Adrenal gland (tissue), 5 donors: ENCODE measurements around the gene INSYN2A.

Source experiments
- POLR2A ChIP-seq, 2 donors: fragments of 450-650 bp; IDR thresholded peaks; one replicate each; pipeline ENCODE4 v1.6.1; 2017; ENCODE audit warnings: antibody characterized with exemption in 2 of 2, mild to moderate bottlenecking in 2 of 2, moderate library complexity in 1 of 2
- TF ChIP-seq, protein P1 (sequence below), 6 experiments: fragments of 450-650 bp in 4 of 6; fragments of 200-600 bp in 2 of 6; sonication (generic) in 1 of 6; IDR thresholded peaks; 1 replicate in 5 of 6; 2 replicates in 1 of 6; pipeline versions ENCODE4 v1.5.1 to v1.8.0; 2016 to 2021; ENCODE audit warnings: antibody characterized with exemption in 6 of 6, mild to moderate bottlenecking in 2 of 6, moderate library complexity in 1 of 6
- donor health status: DM: no; HTN: no; CAD: no.

DNA sequence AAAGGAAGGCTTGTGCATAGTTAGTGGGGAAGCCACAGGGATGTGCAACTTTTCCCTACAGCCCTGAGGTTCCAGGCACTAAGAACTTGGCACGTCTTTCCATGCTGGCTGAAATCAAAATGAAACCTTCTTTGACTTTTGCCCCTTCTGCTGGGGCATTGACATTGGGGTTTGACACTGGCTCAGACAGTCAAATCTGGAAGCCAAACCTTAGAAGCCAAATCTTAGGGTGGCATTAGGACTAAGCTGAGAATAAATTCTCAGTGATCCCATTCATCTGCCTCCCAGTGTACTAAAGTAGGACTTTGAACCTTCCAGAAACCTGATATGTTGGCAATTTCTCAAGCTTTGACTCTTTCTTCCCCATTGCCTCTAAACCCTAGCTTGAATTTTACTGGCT, 31.3 kb upstream of the INSYN2A start:
- TF ChIP-seq, protein P1, sequence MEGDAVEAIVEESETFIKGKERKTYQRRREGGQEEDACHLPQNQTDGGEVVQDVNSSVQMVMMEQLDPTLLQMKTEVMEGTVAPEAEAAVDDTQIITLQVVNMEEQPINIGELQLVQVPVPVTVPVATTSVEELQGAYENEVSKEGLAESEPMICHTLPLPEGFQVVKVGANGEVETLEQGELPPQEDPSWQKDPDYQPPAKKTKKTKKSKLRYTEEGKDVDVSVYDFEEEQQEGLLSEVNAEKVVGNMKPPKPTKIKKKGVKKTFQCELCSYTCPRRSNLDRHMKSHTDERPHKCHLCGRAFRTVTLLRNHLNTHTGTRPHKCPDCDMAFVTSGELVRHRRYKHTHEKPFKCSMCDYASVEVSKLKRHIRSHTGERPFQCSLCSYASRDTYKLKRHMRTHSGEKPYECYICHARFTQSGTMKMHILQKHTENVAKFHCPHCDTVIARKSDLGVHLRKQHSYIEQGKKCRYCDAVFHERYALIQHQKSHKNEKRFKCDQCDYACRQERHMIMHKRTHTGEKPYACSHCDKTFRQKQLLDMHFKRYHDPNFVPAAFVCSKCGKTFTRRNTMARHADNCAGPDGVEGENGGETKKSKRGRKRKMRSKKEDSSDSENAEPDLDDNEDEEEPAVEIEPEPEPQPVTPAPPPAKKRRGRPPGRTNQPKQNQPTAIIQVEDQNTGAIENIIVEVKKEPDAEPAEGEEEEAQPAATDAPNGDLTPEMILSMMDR (IDR thresholded peaks at IDR 0.05): no peak
- TF ChIP-seq POLR2A (IDR thresholded peaks at IDR 0.05): no peak
